Mucosa of rectum (tissue), 2 donors: ENCODE measurements around the gene MESP2.
"Not testable (repeated sequence)": the region's sequence is repeated elsewhere in the genome, so short reads cannot be mapped to it uniquely, and the experiment has no call there.

Experiments used
- H3K27ac ChIP-seq, 2 donors: one replicate each; pipeline ENCODE4 v1.7.0; 2013; ENCODE audit warnings: inconsistent platforms in 2 of 2, low read depth in 2 of 2, low read length in 2 of 2
- H3K27me3 ChIP-seq, 2 donors: one replicate each; pipeline ENCODE4 v1.7.0; 2013; ENCODE audit warnings: low read length in 2 of 2; ENCODE audit not compliant: control insufficient read depth in 2 of 2, insufficient read depth in 2 of 2
- H3K36me3 ChIP-seq, 2 donors: one replicate each; pipeline ENCODE4 v1.7.0; 2013; ENCODE audit warnings: low read length in 2 of 2; ENCODE audit not compliant: control insufficient read depth in 2 of 2, insufficient read depth in 2 of 2
- H3K4me1 ChIP-seq, 2 donors: one replicate each; pipeline ENCODE4 v1.7.0; 2013; ENCODE audit warnings: low read length in 2 of 2, mild to moderate bottlenecking in 1 of 2; ENCODE audit not compliant: control insufficient read depth in 2 of 2, insufficient read depth in 2 of 2
- H3K4me3 ChIP-seq, 2 donors: one replicate each; pipeline ENCODE4 v1.7.0; 2013; ENCODE audit warnings: low read length in 2 of 2
- H3K9ac ChIP-seq, 2 donors: one replicate each; pipeline ENCODE4 v1.7.0; 2013; ENCODE audit warnings: low read length in 2 of 2, low read depth in 1 of 2, mild to moderate bottlenecking in 1 of 2
- H3K9me3 ChIP-seq, 2 donors: one replicate each; pipeline ENCODE4 v1.7.0; 2013; ENCODE audit warnings: low read length in 2 of 2; ENCODE audit not compliant: control insufficient read depth in 2 of 2
- donor health status: healthy.
- donor health status: Normal muscosa, but diverticular disease.

The MESP2 gene

GRCh38 chr15:89777782-89778380, 1.7 kb downstream of the MESP2 start:
- no peak overlapping the region for H3K4me3 ChIP-seq
- no peaks in the 10 kb centered on the region for H3K27me3 ChIP-seq
- H3K4me1 ChIP-seq: peaks cover 29 to 45% of the 10 kb centered on the region in 2 donors
- H3K27ac ChIP-seq: peak overlapping the region in 1 of 2 donors; percentile 52
- no peaks in the 10 kb centered on the region for H3K36me3 ChIP-seq
- H3K9ac ChIP-seq: no peak overlapping the region
- no peaks in the 10 kb centered on the region for H3K9me3 ChIP-seq

GRCh38 chr15:89778861-89779260, 2.7 kb downstream of the MESP2 start:
- Histone ChIP-seq H3K9ac (no peak overlapping the region), H3K36me3 (no peaks in the 10 kb centered on the region), H3K27me3 (no peaks in the 10 kb centered on the region), H3K4me1 (peaks cover 38 to 54% of the 10 kb centered on the region in 2 donors), H3K9me3 (no peaks in the 10 kb centered on the region), H3K27ac (peak overlapping the region; percentile 46 to 52), H3K4me3 (no peak overlapping the region)

GRCh38 chr15:89780601-89781000, 4.5 kb downstream of the MESP2 start:
- Histone ChIP-seq H3K27ac (peak overlapping the region; percentile 87 to 93), H3K27me3 (no peaks in the 10 kb centered on the region), H3K4me1 (peaks cover 48 to 70% of the 10 kb centered on the region in 2 donors)

GRCh38 chr15:89781055-89781454, 4.9 kb downstream of the MESP2 start:
- Histone ChIP-seq H3K9me3 (no peaks in the 10 kb centered on the region), H3K27ac (peak overlapping the region; percentile 87 to 93), H3K9ac (peak overlapping the region; percentile 17 to 46), H3K36me3 (no peaks in the 10 kb centered on the region), H3K4me3 (peak overlapping the region in 1 of 2 donors; percentile 41), H3K27me3 (no peaks in the 10 kb centered on the region), H3K4me1 (peaks cover 46 to 71% of the 10 kb centered on the region in 2 donors)

More at GRCh38 chr15:89780601-89781000, 4.5 kb downstream of the MESP2 start:
- Histone ChIP-seq H3K36me3 (no peaks in the 10 kb centered on the region), H3K9ac (peak overlapping the region; percentile 18 to 46), H3K9me3 (no peaks in the 10 kb centered on the region), H3K4me3 (peak overlapping the region in 1 of 2 donors; percentile 41)

- no peaks in the 10 kb centered on the region for H3K36me3 ChIP-seq
- peak overlapping the region; percentile 93 to 97 for H3K27ac ChIP-seq
- H3K4me1 ChIP-seq: peaks cover 43 to 68% of the 10 kb centered on the region in 2 donors
- H3K27me3 ChIP-seq: no peaks in the 10 kb centered on the region
- H3K4me3 ChIP-seq: no peak overlapping the region
- no peaks in the 10 kb centered on the region for H3K9me3 ChIP-seq
- H3K9ac ChIP-seq: no peak overlapping the region
These were observed 5.9 kb downstream of the MESP2 start for GRCh38 chr15:89781891-89782618.

- peak overlapping the region; percentile 93 to 97 for H3K27ac ChIP-seq
- not testable (repeated sequence) for H3K36me3 ChIP-seq, H3K27me3 ChIP-seq, H3K9me3 ChIP-seq, H3K9ac ChIP-seq, H3K4me3 ChIP-seq
- peaks cover 43 to 68% of the 10 kb centered on the region in 2 donors for H3K4me1 ChIP-seq
These were observed 6.5 kb downstream of the MESP2 start for GRCh38 chr15:89782619-89782950.

GRCh38 chr15:89783111-89783860, 7.2 kb downstream of the MESP2 start:
- peaks cover 43 to 68% of the 10 kb centered on the region in 2 donors for H3K4me1 ChIP-seq
- H3K9ac ChIP-seq: peak overlapping the region; percentile 41 to 76

GRCh38 chr15:89783861-89784685, 7.9 kb downstream of the MESP2 start:
- H3K4me3 ChIP-seq: peak overlapping the region in 1 of 2 donors; percentile 3
- H3K36me3 ChIP-seq: peaks cover 3 to 6% of the 10 kb centered on the region in 2 donors
- H3K27ac ChIP-seq: peak overlapping the region; percentile 97 to 98
- H3K9me3 ChIP-seq: peaks cover 0 to 7% of the 10 kb centered on the region in 2 donors
- peak overlapping the region; percentile 41 to 76 for H3K9ac ChIP-seq
- no peaks in the 10 kb centered on the region for H3K27me3 ChIP-seq
- peaks cover 42 to 61% of the 10 kb centered on the region in 2 donors for H3K4me1 ChIP-seq

More at GRCh38 chr15:89783111-89783860, 7.2 kb downstream of the MESP2 start:
- Histone ChIP-seq H3K9me3 (peaks cover 0 to 7% of the 10 kb centered on the region in 2 donors), H3K36me3 (peaks cover 3 to 6% of the 10 kb centered on the region in 2 donors), H3K4me3 (no peak overlapping the region), H3K27me3 (no peaks in the 10 kb centered on the region), H3K27ac (peak overlapping the region; percentile 97 to 98)

- Histone ChIP-seq H3K4me3 (peak overlapping the region in 1 of 2 donors; percentile 36), H3K27ac (peak overlapping the region; percentile 97 to 98), H3K4me1 (peaks cover 38 to 59% of the 10 kb centered on the region in 2 donors), H3K27me3 (no peaks in the 10 kb centered on the region), H3K9ac (peak overlapping the region; percentile 32 to 76), H3K9me3 (peaks cover 0 to 7% of the 10 kb centered on the region in 2 donors), H3K36me3 (peaks cover 3 to 6% of the 10 kb centered on the region in 2 donors)
These were observed 8.5 kb downstream of the MESP2 start for GRCh38 chr15:89784686-89784960.
